HS-27A (cell line): ENCODE measurements around the gene ECHDC3.
"Not testable (repeated sequence)": the region's sequence is repeated elsewhere in the genome, so short reads cannot be mapped to it uniquely, and the experiment has no call there.

ENCODE experiments used
- DNase-seq: peaks from one replicate; pipeline ENCODE4 v3.0.0-alpha.2; 2012; ENCODE audit warnings: low read depth, missing footprints

ECHDC3 gene

DNA sequence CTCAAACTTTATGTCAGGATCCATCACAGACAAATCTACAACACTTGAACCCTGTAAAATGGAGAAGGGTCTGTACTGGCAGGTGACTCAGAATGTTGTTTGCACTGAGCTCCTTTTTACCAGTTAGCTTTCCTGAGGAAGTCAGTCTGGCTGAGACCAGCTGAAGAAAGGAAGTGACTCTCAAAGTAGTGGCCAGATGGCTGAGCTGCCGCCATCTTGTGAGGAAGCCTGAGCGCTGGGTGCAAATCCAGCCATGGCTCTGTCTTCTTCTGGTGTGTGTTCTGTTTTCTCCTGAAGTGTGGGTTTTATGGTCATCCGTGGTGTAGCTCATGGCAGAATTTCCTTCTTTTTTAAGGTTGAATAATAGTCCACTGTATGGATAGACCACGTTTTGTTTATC, 25.5 kb upstream of the ECHDC3 start:
- DNase-seq: no peak

- no peak for DNase-seq
Observed at GRCh38 chr10:11719496-11720259, 22.5 kb upstream of the ECHDC3 start.

- DNase-seq: no peak
Observed at GRCh38 chr10:11720260-11720741, 21.9 kb upstream of the ECHDC3 start.

- DNase-seq: no peak
Observed at GRCh38 chr10:11721806-11722205, 20.4 kb upstream of the ECHDC3 start.

DNA sequence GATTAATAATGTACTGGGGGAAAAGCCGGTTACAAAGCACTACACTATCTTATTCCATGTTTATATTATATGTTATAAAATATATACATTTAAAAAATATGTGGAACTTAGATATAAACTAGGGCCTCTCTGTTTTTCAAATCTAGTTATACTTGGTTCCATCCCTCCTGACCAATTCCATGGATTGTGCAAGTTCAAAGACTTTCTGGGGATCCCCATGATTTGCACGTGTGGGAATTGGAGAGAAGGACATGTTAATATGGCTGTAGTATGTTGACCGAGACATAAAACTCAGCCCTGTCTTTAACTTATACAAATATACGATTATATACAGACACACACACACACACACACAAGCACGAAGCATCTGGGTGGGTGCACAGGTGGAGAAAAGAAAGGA, 18.8 kb upstream of the ECHDC3 start:
- DNase-seq: no peak

GRCh38 chr10:11724938-11725776, 17.0 kb upstream of the ECHDC3 start:
- DNase-seq: peak; percentile 5

DNA sequence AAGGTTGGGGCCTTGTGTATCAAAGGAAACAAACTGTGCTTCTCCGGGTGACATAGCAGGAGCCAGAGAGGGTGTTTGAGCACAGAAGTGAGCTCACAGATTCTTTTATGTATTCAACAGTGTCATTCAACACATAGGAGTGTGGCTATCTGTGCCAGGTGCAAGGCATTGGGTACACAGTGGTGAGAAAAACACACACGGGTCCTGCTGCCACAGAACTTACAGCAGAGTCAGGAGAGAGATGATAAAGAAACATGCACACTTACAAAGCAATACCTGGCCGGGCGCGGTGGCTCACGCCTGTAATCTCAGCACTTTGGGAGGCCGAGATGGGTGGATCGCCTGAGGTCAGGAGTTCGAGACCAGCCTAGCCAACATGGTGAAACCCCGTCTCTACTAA, 16.3 kb upstream of the ECHDC3 start:
- DNase-seq: no peak

GRCh38 chr10:11727563-11727962, 14.6 kb upstream of the ECHDC3 start:
- DNase-seq: no peak

DNA sequence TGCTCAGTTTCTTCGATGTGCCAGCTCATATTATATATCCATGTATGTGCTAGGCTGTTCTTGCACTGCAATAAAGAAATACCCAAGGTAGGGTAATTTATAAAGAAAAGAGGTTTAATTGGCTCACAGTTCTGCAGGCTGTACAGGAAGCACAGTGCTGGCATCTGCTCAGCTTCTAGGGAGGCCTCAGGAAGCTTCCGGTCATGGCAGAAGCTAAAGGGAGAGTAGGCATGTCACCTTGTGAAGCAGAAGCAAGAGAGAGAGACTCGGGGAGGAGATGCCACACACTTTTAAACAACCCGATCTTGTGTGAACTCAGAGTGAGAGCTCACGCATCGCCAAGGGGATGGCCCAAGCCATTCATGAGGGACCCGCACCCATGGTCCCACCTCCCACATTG, 13.8 kb upstream of the ECHDC3 start:
- DNase-seq: no peak

- DNase-seq: no peak
Observed at GRCh38 chr10:11729790-11730315, 12.3 kb upstream of the ECHDC3 start.

GRCh38 chr10:11730779-11731178, 11.4 kb upstream of the ECHDC3 start:
- DNase-seq: no peak

DNA sequence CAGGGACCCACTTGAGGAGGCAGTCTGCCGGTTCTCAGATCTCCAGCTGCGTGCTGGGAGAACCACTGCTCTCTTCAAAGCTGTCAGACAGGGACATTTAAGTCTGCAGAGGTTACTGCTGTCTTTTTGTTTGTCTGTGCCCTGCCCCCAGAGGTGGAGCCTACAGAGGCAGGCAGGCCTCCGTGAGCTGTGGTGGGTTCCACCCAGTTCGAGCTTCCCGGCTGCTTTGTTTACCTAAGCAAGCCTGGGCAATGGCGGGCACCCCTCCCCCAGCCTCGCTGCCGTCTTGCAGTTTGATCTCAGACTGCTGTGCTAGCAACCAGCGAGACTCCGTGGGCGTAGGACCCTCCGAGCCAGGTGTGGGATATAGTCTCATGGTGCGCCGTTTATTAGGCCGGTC, 5.4 kb upstream of the ECHDC3 start:
- not testable (repeated sequence) for DNase-seq

GRCh38 chr10:11737258-11738032, 4.7 kb upstream of the ECHDC3 start:
- DNase-seq: not testable (repeated sequence)

- no peak for DNase-seq
Observed at GRCh38 chr10:11740907-11741306, 1.3 kb upstream of the ECHDC3 start.

DNA sequence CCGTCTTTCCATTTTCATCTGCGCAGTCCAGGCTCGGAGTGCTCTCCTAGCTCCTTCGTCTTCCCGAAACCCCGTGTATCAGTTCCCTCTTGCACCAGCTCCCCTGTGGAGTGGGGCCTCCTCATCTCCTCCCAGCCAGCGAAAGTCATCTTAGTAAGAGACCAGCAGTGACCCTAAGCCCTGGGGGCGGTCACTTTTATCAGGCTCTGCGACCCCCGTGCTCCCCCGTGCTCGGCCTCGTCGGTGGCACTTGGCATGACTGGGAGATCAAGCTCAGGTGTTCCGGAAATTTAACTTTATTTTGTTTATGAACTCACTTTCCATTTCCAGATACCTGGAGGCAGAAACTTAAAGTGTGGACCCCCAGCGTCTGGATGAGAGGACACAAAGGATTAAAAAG, 574 bp upstream of the ECHDC3 start:
- DNase-seq: no peak

GRCh38 chr10:11742779-11743298, 657 bp downstream of the ECHDC3 start:
- no peak for DNase-seq

DNA sequence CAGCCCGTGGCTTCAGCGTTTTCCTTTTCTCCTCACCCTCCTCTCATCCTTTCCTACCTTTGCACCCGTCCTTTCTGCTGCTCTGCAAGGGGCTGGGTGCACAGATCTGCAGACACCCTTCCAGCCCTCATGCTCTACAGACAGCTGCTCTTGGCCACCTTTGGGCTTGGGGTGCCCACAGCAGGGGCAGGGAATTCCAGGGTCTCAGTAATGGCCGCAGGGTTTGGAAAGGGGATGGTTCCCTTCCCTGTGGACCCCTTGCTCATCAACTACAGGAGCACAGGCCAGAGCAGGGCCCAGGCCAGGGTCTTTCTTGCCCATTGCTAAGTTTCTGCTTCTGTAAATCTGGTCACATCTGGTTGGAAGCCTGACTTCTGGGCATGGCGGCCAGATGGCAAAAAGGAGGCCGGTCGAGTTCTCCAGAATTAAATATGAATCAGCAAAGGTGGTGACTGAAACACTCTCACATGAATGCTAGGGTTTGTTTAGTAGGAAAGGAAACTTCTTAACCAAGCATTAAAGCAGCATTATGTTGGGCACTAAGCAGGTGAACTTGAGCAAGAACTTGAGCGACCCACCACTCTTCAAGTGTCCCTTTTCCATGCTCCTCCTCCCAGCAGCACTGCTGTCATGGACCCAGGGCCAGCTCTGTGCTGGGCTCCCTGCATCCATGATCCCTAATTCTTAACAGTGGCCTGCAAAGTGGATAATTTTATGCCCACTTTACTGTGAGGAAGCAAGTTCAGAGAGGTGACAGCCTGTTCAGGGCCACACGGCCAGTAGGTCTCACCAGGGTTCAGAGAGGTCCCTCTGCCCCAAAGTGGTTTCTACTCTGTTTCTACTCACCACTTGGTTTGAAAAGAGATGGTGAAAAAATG, 1.5 kb downstream of the ECHDC3 start:
- no peak for DNase-seq

DNA sequence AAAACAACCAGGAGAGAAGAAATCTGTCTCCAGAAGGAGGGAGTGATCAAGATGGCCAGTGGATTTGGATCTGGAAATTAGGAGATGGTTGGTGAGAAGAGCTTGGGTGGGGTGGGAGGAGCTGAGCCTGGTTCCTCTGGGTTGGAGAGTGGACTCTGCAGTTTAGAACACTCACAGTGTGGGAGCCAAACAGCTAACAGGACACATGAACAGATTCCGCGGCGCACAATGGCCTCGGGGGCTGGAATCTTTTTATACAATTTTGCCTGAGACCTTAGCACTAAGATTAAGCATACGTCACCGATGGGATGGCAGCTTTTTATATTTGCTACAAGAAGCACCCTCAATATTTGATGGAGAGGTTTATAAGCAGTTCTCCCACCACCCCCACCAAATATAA, 2.9 kb downstream of the ECHDC3 start:
- DNase-seq: no peak

- no peak for DNase-seq
Observed at GRCh38 chr10:11746883-11747539, 4.8 kb downstream of the ECHDC3 start.

GRCh38 chr10:11748866-11749265, 6.7 kb downstream of the ECHDC3 start:
- DNase-seq: no peak
